LNCAP (cell line): Measurements from ENCODE around the gene SSTR1.

Source experiments
- TF ChIP-seq, protein P1 (sequence below): fragments of 450-650 bp; IDR thresholded peaks from 2 replicates; pipeline ENCODE4 v1.5.1; 2017; ENCODE audit warnings: mild to moderate bottlenecking

The SSTR1 gene

GRCh38 chr14:38261620-38262019 is 53.9 kb downstream of the SSTR1 start:
- TF ChIP-seq, protein P1, sequence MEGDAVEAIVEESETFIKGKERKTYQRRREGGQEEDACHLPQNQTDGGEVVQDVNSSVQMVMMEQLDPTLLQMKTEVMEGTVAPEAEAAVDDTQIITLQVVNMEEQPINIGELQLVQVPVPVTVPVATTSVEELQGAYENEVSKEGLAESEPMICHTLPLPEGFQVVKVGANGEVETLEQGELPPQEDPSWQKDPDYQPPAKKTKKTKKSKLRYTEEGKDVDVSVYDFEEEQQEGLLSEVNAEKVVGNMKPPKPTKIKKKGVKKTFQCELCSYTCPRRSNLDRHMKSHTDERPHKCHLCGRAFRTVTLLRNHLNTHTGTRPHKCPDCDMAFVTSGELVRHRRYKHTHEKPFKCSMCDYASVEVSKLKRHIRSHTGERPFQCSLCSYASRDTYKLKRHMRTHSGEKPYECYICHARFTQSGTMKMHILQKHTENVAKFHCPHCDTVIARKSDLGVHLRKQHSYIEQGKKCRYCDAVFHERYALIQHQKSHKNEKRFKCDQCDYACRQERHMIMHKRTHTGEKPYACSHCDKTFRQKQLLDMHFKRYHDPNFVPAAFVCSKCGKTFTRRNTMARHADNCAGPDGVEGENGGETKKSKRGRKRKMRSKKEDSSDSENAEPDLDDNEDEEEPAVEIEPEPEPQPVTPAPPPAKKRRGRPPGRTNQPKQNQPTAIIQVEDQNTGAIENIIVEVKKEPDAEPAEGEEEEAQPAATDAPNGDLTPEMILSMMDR = no peak
